DMS53 treated with DMSO at 0.1 percent for 48 hours (cell line): Measurements from ENCODE around the gene UNC5A.

Experiments
- DNase-seq: peaks from one replicate; lab custom pipeline; 2025; ENCODE audit not compliant: unreplicated experiment; lab: John Stamatoyannopoulos, UW

UNC5A gene

DNA sequence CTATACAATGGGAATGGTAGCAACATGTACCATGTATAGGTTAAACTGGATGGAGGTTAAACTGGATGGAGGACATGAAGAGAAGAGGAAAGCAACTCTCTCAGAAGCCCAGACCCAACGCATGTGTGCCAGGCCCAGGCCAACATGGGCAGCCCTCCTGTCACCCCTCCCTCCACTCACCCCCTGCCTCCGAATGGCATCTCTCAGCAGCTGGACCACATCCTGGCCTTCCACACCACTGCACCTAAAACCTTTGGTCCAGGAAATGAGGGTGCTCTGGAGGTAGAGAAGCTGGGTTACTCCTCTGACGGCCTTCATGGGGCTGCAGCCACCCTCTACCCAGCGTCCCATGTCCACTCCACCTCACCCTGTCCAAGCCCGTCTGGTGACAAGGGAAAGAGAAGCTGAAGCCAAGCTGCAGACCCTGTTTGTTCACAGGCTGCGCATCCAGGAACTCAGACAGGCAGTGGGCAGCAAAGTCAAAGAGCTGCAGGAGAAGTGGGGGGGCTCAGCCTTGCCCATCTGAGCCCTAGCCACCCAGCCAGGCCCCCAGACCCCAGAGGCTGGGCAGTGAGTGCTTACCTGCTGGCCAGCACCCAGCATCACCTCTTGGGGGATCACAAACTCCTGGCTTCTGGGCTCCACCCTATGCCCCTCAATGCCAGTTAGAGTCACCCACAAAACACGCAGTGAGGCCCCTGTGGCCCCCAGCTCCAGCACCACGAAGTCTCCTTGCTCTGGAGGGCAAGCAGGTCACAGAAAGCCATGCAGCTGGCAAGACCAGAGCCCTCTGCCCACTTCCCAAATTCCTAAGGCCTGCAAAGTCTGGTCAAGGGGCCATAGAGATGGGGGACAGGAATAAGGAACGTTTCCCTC lies 80.3 kb downstream of the UNC5A start:
- DNase-seq = no peak

DNA sequence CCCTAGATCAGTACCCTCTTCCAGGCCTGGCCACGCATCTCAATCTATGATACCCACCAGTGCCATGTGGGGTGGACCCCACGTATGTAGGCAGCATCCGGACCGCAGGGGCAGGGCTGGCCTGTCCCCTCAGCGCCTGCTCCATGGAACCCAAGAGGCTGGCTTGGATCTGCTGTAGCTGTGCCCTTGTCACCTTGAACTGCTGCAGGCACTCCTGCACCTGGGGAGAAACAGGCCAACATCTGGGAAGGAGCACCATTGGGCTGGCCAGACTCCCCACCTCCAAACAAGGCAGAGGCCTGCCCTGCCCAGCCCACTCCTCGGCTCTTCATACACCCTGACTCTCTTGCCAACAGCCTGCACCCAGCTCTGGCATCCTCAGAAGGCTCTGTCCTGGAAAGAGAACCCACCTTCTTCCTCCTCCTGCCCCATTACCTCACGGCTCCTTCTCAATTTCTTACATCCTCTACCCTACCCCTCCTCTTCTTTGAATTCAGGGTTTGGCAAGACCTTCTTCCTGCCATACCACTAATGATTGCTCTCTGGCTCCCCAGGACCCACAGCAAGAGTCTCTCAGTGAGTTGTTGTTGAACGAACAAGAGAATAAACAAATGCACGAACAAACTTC lies 81.1 kb downstream of the UNC5A start:
- no peak for DNase-seq

DNA sequence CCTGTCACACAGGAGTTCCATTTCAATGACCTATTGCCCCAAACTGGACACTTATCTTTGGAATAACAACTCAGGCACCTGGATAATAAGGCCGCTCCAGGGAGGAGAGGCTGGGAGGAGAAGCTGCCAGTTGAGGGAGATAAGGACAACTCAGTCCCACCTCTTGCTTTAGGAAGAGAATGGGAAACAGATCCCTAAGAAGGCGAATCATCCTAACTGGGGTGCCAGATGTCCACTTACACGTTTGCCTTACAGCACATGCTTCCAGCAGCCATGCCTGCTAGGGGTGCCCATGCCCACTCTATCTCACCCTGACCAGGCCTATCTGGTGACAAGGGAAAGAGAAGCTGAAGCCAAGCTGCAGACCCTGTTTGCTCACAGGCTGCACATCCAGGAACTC lies 82.3 kb downstream of the UNC5A start:
- DNase-seq = no peak

DNA sequence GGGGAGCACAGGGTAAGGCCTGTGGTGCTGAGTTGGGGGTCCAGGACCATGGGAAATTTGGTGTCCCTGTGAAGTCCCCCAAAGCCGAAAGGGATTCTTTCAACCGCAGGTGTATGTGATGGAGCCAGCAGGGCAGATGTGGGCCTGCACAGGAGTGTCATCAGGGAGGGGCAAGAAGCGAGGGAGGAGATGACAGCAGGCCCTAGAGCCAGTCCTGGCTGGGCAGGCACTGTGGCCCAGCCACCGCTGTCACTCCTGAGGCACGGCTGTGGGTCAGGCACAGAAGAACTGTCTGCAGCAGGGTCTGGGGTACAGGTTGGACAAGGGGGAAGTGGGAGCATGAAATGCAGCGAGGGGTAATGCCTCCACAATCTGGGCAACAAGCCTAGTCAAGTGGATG lies 83.9 kb downstream of the UNC5A start:
- no peak for DNase-seq

DNA sequence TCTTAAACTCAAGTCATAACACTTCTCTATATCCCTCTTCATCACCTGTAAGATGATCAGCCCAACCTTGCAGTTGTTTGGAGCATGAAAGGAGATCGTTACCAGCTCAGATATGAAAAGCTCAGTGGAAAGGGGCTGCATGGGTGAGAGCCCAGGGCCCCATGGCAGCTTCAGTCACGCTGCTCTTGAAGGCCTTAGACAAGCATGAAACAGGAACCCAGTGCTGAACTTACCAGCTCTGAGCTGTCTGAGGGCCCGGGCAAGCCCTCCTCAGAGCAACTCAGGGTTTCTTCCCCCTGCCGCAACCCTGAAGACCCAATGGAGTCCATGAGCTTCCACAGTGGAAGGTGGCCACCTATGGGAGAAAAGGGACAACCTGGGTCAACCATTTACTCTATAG lies 85.5 kb downstream of the UNC5A start:
- no peak for DNase-seq

DNA sequence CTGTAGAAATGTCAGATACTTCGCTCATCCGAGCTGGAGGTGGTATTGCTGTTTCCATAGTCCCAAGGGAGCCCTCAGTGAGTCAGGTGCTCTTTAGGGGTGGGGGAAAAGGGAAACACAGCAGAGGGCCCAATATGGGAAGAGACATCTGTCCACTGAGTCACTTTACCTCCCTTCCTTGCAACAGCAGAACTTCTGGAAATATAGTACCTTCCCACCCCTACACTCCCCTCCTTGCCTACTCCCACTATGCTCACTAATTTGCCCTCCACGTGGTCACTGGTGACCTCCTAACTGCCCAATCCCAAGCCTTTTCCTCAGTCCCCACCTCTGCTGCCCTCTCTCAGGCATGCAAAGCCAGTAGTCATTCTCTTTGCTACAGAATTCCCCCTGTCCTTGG lies 86.9 kb downstream of the UNC5A start:
- DNase-seq = no peak

DNA sequence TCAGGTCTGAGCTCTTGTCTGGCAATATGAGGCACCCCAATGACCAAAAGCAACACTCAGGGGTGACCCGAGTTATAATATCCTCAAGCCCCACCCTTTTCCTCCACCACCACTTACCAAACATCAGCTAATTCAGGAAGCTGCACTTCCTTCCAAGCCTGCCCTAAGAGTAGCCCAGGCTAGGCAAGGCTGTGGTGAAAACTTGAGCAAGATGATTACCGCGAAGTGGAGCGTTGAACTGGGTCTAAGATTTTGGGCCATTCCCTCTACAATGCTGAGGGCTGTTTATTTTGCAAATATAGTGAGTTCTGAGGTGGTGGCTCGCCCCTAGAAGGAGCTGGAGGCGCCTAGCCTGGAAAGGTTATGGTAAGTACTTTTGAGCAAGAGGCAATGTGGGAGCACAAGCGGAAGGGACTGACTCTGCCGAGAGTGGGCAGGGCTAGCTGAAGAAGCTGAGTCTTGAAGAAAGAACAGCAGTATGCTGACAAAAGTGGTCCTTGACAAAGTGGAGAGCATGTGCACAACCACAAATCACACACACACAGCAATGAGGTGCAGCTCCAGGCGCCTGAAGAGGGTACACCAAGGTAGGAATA lies 89.0 kb downstream of the UNC5A start, which contains the start of gene HK3:
Gene HK3 (minus strand): TSS at position 51 of the 596 bp plus-strand sequence. CDS start 3,187 bp downstream, outside the sequence.
- DNase-seq = no peak

DNA sequence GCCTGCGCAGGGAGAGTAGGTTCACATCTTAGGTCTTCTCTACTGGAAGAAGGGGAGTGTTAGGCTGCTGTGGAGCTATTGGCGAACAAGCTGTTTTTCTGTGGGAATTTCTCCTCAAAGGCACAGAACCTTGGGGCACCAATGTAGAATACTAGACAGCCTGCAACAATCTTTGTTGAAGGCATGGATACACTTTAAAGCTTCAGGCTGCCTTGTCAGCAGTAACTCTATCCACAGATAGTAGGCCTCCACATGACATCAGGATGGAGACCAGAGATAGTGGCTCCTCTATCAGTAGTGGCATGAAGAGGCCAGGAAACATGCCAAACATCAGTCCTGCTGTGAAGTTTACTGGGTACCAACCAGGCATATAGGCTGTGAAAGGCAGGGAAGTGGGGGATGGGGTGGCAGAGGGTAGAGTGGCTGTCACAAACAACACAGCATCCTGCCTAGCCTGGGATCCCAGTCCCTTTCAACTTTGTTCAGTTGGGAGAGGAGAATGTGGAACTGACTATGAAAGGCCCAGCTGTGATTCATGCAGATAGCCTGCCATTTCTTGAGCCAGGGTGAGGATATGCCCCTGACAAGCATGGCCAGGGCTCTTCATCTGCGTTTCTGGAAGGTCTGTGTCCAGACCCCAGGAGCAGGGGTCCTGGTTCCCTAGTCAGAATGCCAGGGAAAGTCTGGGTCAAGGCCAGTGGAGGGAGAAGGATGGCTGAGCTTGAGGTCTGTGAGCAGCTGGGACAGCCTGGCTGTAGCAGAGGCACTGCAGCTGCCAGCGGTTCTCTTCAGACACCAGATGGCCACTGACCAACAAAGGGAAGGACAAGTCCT lies 89.8 kb downstream of the UNC5A start:
- no peak for DNase-seq

DNA sequence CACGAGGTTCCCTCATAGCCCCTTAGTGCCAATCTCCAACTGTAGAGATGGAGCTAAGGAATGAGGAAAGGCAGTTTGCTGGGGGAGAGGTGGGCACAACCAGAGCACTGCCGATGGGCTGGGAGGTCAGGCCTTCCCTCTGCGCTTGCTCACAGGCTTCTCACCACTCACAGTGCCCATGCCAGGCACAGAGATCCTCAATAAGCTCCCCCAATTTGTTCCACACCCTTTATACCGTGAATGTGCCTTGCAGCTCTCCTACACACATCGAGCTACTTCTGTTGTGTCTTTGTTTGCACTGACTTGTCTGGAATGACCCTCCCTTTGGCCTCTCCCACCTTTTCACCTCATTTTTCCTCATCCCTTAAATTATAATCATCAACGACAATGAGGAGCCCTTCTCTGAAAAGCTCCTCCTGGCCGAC lies 90.4 kb downstream of the UNC5A start:
- DNase-seq = no peak

DNA sequence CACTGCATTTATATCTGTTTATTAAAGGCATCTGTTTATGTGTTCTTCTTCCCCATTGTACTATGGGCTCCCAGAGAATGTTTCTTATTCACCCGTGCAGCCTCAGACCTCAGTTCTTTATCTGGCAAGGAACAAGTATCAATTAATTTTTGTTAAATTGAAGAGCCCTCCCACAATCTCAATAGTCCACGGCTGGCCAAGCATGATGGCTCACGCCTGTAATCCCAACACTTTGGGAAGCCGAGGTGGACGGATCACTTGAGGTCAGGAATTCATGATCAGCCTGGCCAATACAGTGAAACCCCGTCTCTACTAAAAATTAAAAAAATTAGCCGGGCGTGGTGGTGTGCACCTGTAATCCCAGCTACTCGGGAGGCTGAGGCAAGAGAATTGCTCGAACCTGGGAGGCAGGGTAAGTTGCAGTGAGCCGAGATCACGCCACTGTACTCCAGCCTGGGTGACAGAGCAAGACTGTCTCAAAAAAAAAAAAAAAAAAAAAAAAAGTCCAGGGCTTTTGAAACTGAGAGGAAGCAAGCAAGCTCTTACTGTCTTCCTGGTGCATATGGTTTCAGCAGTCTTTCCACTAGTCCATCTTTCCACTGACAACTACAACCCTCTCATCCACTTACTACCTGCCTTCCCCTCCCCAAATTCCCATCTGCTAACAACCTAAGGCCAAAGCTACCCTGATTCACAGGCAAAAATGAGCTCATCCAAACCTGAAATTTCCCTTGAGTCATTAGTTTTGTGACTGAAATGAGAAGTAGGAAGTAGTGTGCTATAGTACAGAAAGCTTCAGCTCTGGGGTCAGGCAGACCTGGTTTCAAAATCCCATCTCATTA lies 91.1 kb downstream of the UNC5A start:
- DNase-seq = no peak

DNA sequence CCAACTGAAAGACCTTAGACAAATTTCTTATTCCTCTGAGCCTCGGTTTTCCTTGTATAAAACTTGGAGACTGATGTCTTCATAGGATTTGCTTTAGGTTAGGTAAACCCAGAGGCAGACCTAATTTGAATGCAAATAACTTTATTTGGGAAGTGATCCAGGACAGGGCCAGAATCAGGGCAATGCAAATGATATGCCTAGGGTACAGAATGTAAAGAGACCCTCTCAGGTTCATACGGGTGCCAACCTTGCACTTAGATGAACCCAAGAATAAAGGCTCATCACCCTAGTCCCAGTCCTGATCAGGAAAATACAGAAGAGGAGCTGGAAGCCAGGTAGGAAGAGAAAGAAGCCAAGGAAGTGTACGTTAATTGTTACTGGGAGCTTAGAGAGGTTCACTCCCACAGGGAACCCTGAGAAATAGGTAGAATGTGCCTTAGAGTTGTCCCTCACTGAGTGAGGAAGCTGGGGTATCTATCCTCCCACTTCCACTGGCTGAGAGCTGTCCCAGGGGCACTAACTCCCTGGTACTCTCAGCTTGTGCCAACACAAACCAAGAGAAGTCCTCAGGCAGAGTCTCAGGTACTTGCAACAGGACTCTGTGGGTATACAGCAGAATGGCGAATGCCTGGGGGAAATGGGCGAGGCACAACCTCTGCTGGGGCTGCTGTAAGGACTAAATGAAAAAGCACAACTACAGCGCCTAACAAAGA lies 91.9 kb downstream of the UNC5A start:
- no peak for DNase-seq

DNA sequence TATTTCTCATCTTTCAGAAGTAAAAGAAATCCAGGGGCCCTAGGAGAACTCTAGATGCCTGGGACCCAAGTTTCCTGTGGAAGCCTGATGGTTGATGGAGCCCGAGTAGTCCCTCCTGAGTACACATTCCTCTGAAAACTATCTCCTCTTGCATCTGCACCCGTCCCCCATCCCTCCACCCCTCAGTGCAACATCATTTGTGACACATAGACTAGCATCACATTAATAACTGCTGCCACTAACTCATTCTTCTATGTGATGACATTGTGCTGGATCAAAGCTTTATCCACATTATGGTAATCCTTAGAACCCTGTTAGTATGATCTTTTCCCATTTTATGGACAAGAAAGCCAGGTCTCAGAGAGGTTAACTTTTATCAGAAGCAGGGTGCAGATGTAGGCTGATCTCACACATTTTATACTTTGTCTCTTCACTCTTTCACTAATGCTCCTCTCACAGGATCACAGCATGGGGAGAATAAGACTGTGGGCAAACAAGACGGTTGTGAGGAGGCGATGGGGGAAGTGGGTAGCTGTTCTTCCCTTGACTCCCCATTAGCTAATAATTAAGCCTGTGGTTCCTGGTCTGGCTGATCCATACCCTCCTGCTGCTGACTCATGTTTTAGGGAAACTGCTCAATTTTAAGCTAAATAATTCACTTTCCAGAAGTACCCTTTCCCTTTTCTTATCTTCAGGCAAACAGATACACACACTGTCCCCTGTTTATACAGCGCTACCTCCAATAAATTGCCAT lies 92.7 kb downstream of the UNC5A start:
- DNase-seq = no peak

DNA sequence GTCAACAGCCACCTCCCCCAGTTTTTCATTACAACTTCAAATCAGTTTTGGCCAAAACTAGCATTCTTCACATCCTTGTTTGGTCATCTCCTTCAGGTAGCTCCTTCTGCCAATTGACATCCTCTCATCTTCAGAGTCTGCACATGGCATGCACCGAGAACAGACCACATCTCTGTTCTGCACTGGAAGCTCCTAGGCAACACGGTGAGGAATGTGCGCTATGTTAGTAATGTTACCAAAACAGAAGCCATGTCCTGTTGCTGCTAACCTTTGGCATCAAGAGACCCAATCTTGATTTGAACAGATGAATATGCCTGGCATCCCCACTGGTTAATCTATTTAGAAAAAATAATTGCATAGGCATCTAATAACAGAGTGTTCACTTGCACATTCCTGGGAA lies 93.9 kb downstream of the UNC5A start:
- no peak for DNase-seq

DNA sequence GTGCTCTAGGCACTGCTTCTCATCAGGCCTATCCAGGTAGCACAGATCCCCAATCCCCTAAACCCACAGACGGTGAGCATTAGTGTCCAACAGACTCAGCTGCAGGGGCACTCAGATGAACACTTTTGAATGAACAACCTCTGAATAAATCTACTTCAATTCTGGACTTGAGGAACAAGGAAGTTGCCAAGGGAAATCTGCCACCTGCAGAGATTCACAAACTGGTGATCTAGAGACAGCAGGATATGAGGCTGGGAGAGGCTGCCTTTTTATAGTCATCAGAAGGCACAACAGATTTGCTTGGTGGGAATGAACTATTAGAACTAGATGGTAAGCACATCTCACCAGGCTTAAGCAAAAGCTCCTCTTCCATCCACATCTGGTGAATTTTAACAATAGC lies 95.8 kb downstream of the UNC5A start:
- no peak for DNase-seq

DNA sequence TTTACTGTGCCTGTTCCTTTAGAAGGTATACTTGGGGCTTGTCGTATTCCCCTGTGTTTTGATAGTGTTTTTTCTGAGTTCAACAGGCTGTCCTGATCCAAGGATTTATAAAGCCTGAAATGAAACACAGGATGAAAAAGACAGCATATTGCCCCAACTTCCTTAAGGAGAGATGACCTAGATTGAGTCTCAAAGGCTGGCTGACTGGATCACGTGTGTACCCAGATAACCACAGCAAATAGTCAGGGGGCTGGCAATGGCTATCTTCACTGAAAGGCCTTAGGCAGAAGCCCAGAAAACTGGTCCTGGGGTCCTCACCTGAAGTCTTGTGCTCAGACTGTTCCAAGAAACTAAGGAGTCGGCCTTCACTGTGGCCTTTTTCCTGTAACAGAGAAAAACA lies 96.4 kb downstream of the UNC5A start:
- no peak for DNase-seq

DNA sequence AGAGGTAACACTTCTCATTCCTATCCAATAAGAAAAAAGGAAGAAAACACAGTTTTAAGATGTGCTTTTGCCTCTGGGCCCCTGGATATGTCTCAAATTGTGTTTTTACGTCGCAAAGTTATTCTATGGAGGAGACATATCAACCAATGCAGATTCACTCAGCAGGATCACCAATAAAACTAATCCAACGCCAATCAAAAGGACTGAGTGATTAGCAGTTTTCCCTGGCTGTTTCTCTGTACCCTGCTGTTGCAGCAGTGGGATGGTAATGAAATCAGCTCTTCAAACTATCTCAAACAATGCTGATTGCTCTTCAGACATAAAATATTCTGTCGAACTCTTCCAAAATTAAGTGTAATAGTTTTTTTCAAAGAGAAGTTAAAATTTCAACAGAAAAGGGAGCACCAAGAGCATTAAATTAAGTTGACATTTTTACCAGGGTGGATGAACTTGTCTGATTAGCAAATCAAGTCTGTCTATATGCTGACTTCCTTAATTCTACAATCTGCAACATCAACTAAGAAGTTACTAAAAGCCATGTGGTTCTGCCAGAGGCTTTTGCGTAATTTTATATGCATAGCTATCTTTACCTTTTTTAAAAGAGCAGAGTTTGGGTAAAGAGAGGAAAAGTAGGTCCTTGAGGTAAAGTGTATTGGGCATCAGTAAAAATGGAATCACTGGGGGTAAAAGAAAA lies 98.5 kb downstream of the UNC5A start:
- no peak for DNase-seq

DNA sequence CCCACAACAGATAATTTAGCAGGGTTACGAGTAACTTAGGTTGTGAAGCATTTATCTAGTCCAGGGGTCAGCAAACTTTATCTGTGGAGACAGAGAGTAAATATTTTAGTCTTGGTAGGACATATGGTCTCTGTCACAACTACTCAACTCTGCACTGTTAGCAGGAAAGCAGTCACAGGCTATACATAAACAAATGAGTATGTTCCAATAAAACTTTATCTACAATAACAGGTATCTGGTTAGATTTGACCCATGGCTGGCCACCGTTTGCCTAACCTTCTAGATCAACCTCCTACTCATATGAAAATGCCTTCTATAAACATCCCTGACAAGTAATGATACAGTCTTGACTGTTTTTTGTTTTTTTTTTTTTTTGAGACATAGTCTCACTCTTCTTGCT lies 101.8 kb downstream of the UNC5A start:
- DNase-seq = no peak

DNA sequence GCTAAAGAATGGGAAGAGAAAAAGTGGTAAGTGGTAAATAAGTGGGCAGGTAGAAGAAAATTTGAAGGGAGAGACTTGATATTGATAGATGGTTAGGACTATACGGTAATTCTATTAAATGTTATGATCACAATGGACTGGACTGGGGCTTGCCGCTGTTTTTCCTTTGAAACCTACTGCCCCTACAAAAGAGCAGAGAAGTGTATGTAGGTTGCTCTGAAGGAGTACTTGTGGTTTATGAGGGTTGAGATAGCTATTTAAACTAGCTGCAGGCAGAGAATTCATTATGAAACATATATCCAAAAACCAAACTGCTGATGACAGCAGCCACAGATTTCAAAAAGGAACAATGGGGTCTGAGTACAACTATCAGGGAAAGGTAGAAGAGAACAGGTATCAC lies 105.5 kb downstream of the UNC5A start:
- DNase-seq = no peak
